Keratinocyte (primary cell): ENCODE results near the gene GNLY. TPM values are rescaled to one million over a fixed set of nuclear protein-coding genes. Genes with fewer than 3 reads are reported as not detected.

Experiments used
- DNase-seq: peaks from one replicate; pipeline ENCODE4 v3.0.0-alpha.2; 2011; ENCODE audit warnings: low read depth, missing footprints, low spot score
- FAIRE-seq: peaks from 2 replicates; lab custom pipeline; 2011; peaks lifted over from hg19 to GRCh38; lab: Jason Lieb, UNC
- H2AFZ ChIP-seq: 2 replicates; pipeline ENCODE4 v1.6.0; 2012; ENCODE audit warnings: low read length, control low read depth, inconsistent platforms; ENCODE audit not compliant: control insufficient read depth
- H3K27ac ChIP-seq: 2 replicates; pipeline ENCODE4 v1.5.1; 2011; ENCODE audit warnings: low read length; ENCODE audit not compliant: control insufficient read depth, insufficient read depth
- H3K27me3 ChIP-seq: 3 replicates; pipeline ENCODE4 v1.6.0; 2011; ENCODE audit warnings: low read length; ENCODE audit not compliant: control insufficient read depth, insufficient read depth; ENCODE audit errors: extremely low read depth
- H3K36me3 ChIP-seq, 2 experiments: 2 replicates in 1 of 2; 3 replicates in 1 of 2; pipeline ENCODE4 v1.5.1; 2011; ENCODE audit warnings: low read length in 2 of 2, mild to moderate bottlenecking in 1 of 2; ENCODE audit not compliant: control insufficient read depth in 2 of 2, insufficient read depth in 2 of 2; ENCODE audit errors: extremely low read depth in 1 of 2
- H3K4me1 ChIP-seq: 3 replicates; pipeline ENCODE4 v1.5.1; 2011; ENCODE audit warnings: low read length; ENCODE audit not compliant: control insufficient read depth, insufficient read depth; ENCODE audit errors: extremely low read depth
- H3K4me2 ChIP-seq: 3 replicates; pipeline ENCODE4 v1.6.0; 2011; ENCODE audit warnings: low read depth, low read length; ENCODE audit not compliant: control insufficient read depth, insufficient read depth; ENCODE audit errors: extremely low read depth
- H3K4me3 ChIP-seq, 3 experiments: fragments of 200-600 bp in 1 of 3; sonication (generic) in 1 of 3; 2 replicates in 2 of 3; 3 replicates in 1 of 3; pipeline ENCODE4 v1.5.1; 2011 to 2016; ENCODE audit warnings: low read length in 3 of 3, mild to moderate bottlenecking in 3 of 3, control low read depth in 2 of 3, inconsistent platforms in 1 of 3, low read depth in 1 of 3, mixed read lengths in 1 of 3, mixed run types in 1 of 3, moderate library complexity in 1 of 3; ENCODE audit not compliant: control insufficient read depth in 2 of 3, insufficient read depth in 2 of 3; ENCODE audit errors: extremely low read depth in 1 of 3
- H3K79me2 ChIP-seq: 2 replicates; pipeline ENCODE4 v1.6.0; 2012; ENCODE audit warnings: low read length; ENCODE audit not compliant: control insufficient read depth, insufficient read depth
- H3K9ac ChIP-seq: 3 replicates; pipeline ENCODE4 v1.6.0; 2011; ENCODE audit warnings: low read length; ENCODE audit not compliant: control insufficient read depth, insufficient read depth; ENCODE audit errors: extremely low read depth
- H3K9me1 ChIP-seq: 3 replicates; pipeline ENCODE4 v1.6.0; 2011; ENCODE audit warnings: low read length; ENCODE audit not compliant: control insufficient read depth, insufficient read depth; ENCODE audit errors: extremely low read depth
- H3K9me3 ChIP-seq: 2 replicates; pipeline ENCODE4 v1.5.1; 2012; ENCODE audit warnings: low read depth, low read length; ENCODE audit not compliant: control insufficient read depth
- H4K20me1 ChIP-seq: 3 replicates; pipeline ENCODE4 v1.6.0; 2011; ENCODE audit warnings: low read length; ENCODE audit not compliant: control insufficient read depth, insufficient read depth; ENCODE audit errors: extremely low read depth
- CTCF ChIP-seq, 3 experiments: IDR thresholded peaks in 1 of 3; conservative IDR thresholded peaks in 1 of 3; optimal IDR thresholded peaks in 1 of 3; 2 replicates in 2 of 3; 3 replicates in 1 of 3; pipeline versions ENCODE3 to v1.5.1; 2011; ENCODE audit warnings: low read length in 3 of 3, mild to moderate bottlenecking in 3 of 3, moderate library complexity in 2 of 3, control low read depth in 1 of 3, inconsistent platforms in 1 of 3; ENCODE audit not compliant: insufficient read depth in 2 of 3; ENCODE audit errors: extremely low read depth in 1 of 3
- EZH2 ChIP-seq: IDR thresholded peaks from one replicate; pipeline ENCODE4 v1.6.1; 2012; ENCODE audit warnings: inconsistent platforms, mild to moderate bottlenecking, low read length, moderate library complexity
- dilution Hi-C: fragments of 300-500 bp; cut with MboI; formaldehyde crosslinking; loops from one replicate; pipeline ENCODE4 v1.7.0; 2020; ENCODE audit warnings: low sequenced_read_pairs; ENCODE audit not compliant: extremely low pct_ligation_motif_present
- polyA plus RNA-seq, 5 experiments: library from polyadenylated mRNA; depleted of rRNA in 3 of 5; stranded (reverse) in 3 of 5; stranded (forward) in 1 of 5; unstranded in 1 of 5; fragments of >200 nt; gene quantifications; 1 replicate in 1 of 5; 2 replicates in 3 of 5; 3 replicates in 1 of 5; pipeline versions ENCODE4 v1.2.1 to v1.2.3, GENCODE V29; 2011 to 2012; ENCODE audit warnings: missing spikeins in 2 of 5, low read depth in 1 of 5, low replicate concordance in 1 of 5

GNLY gene
- polyA plus RNA-seq, 1 donor (not counting 4 experiments of a cell fraction or from before 2014, with no cell fraction given) = not detected

GRCh38 chr2:85740193-85740592 is 46.0 kb downstream of the GNLY start:
- no peak for TF ChIP-seq CTCF (optimal IDR thresholded peaks at IDR 0.05 in 1 of 3, IDR thresholded peaks at IDR 0.05 in 1 of 3, conservative IDR thresholded peaks at IDR 0.05 in 1 of 3; ENCODE audit: extremely low read depth in 1 of 3, insufficient read depth in 2 of 3, low read length in 3 of 3)
- TF ChIP-seq EZH2 = no peak
- H3K4me3 ChIP-seq = no peak overlapping the region
- H3K4me2 ChIP-seq = no peak overlapping the region
- no peaks in the 10 kb centered on the region for H3K9me1 ChIP-seq
- H3K4me1 ChIP-seq = peaks cover 17% of the 10 kb centered on the region
- FAIRE-seq = no peak
- no peak overlapping the region for H3K27ac ChIP-seq
- H3K79me2 ChIP-seq = no peaks in the 10 kb centered on the region
- DNase-seq = no peak
- H4K20me1 ChIP-seq = no peaks in the 10 kb centered on the region
- peaks cover 45% of the 10 kb centered on the region for H3K27me3 ChIP-seq
- no peak overlapping the region for H2AFZ ChIP-seq
- no peak overlapping the region for H3K9ac ChIP-seq
- no peaks in the 10 kb centered on the region for H3K36me3 ChIP-seq
- no peaks in the 10 kb centered on the region for H3K9me3 ChIP-seq
- dilution Hi-C loops = no loop called here

GRCh38 chr2:85741211-85741832 is 47.2 kb downstream of the GNLY start:
- Histone ChIP-seq H3K36me3 (no peaks in the 10 kb centered on the region), H3K4me3 (no peak overlapping the region), H3K9me3 (no peaks in the 10 kb centered on the region), H3K9me1 (no peaks in the 10 kb centered on the region), H3K79me2 (no peaks in the 10 kb centered on the region), H3K4me2 (no peak overlapping the region), H3K27ac (no peak overlapping the region), H3K4me1 (peaks cover 17% of the 10 kb centered on the region), H3K27me3 (peaks cover 54% of the 10 kb centered on the region), H4K20me1 (no peaks in the 10 kb centered on the region), H3K9ac (no peak overlapping the region), H2AFZ (no peak overlapping the region)
- DNase-seq (no peak), FAIRE-seq (no peak)
- TF ChIP-seq CTCF (optimal IDR thresholded peaks at IDR 0.05 in 1 of 3, IDR thresholded peaks at IDR 0.05 in 1 of 3, conservative IDR thresholded peaks at IDR 0.05 in 1 of 3; ENCODE audit: extremely low read depth in 1 of 3, insufficient read depth in 2 of 3, low read length in 3 of 3) (no peak), EZH2 (no peak)
- dilution Hi-C loops = no loop called here
